Renal cortex interstitium (tissue), 15 donors: ENCODE measurements around the gene SDF2L1. TPM values are rescaled to one million over a fixed set of nuclear protein-coding genes. Genes with fewer than 3 reads are reported as not detected.
"Not testable (repeated sequence)": the region's sequence is repeated elsewhere in the genome, so short reads cannot be mapped to it uniquely, and the experiment has no call there.

ENCODE experiments used
- DNase-seq, 11 donors: peaks; one replicate each; pipeline ENCODE4 v3.0.0-alpha.2; 2013; ENCODE audit warnings: low read depth in 9 of 11, low spot score in 4 of 11; ENCODE audit errors: extremely low read depth in 1 of 11
- long read RNA-seq, 16 experiments: transcript quantifications; one replicate each; lab custom pipeline, GENCODE V29; 2026
- polyA plus RNA-seq, 3 donors: library from polyadenylated mRNA; unstranded; fragments of 120-200 nt; gene quantifications; one replicate each; pipeline ENCODE4 v1.2.1, GENCODE V29; 2013; ENCODE audit not compliant: insufficient read length in 3 of 3

SDF2L1 gene, protein sequence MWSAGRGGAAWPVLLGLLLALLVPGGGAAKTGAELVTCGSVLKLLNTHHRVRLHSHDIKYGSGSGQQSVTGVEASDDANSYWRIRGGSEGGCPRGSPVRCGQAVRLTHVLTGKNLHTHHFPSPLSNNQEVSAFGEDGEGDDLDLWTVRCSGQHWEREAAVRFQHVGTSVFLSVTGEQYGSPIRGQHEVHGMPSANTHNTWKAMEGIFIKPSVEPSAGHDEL
- polyA plus RNA-seq, result 10 to 100 TPM; 12.8 to 25.3 (median 23.5) TPM
- long read RNA-seq, donor 1, transcript SDF2L1-201 (3 exons, 865 nt), result major isoform, 17 of 17 reads
- long read RNA-seq, donor 1, partial matches to known transcripts, result 0 of 17 reads
- long read RNA-seq, donor 1, other reads (novel, unspliced or antisense), result 0 of 17 reads
- long read RNA-seq, donor 2, transcript SDF2L1-201 (3 exons, 865 nt), result major isoform, 18 of 19 reads
- long read RNA-seq, donor 2, partial matches to known transcripts, result 0 of 19 reads
- long read RNA-seq, donor 2, other reads (novel, unspliced or antisense), result 0 of 19 reads
- long read RNA-seq, donor 3, transcript SDF2L1-201 (3 exons, 865 nt), result major isoform, 38 of 41 reads
- long read RNA-seq, donor 3, partial matches to known transcripts, result 0 of 41 reads
- long read RNA-seq, donor 3, other reads (novel, unspliced or antisense), result 0 of 41 reads
- long read RNA-seq, donor 4, transcript SDF2L1-201 (3 exons, 865 nt), result major isoform, 50 of 52 reads
- long read RNA-seq, donor 4, partial matches to known transcripts, result 0 of 52 reads
- long read RNA-seq, donor 4, other reads (novel, unspliced or antisense), result 0 of 52 reads
- long read RNA-seq, donor 5, transcript SDF2L1-201 (3 exons, 865 nt), result major isoform, 80 of 83 reads
- long read RNA-seq, donor 5, partial matches to known transcripts, result 0 of 83 reads
- long read RNA-seq, donor 5, other reads (novel, unspliced or antisense), result 0 of 83 reads
- long read RNA-seq, donor 6, transcript SDF2L1-201 (3 exons, 865 nt), result major isoform, 33 of 39 reads
- long read RNA-seq, donor 6, partial matches to known transcripts, result 6 of 39 reads
- long read RNA-seq, donor 6, other reads (novel, unspliced or antisense), result 0 of 39 reads
- long read RNA-seq, donor 7, transcript SDF2L1-201 (3 exons, 865 nt), result major isoform, 31 of 44 reads
- long read RNA-seq, donor 7, partial matches to known transcripts, result 12 of 44 reads
- long read RNA-seq, donor 7, other reads (novel, unspliced or antisense), result 0 of 44 reads
- long read RNA-seq, donor 8, transcript SDF2L1-201 (3 exons, 865 nt), result major isoform, 47 of 47 reads
- long read RNA-seq, donor 8, partial matches to known transcripts, result 0 of 47 reads
- long read RNA-seq, donor 8, other reads (novel, unspliced or antisense), result 0 of 47 reads
- long read RNA-seq, donor 9, transcript SDF2L1-201 (3 exons, 865 nt), result major isoform, 49 of 51 reads
- long read RNA-seq, donor 9, partial matches to known transcripts, result 0 of 51 reads
- long read RNA-seq, donor 9, other reads (novel, unspliced or antisense), result 0 of 51 reads
- long read RNA-seq, donor 10, transcript SDF2L1-202 (2 exons, 601 nt), result minor isoform, 5 of 40 reads
- long read RNA-seq, donor 10, transcript SDF2L1-201 (3 exons, 865 nt), result major isoform, 35 of 40 reads
- long read RNA-seq, donor 10, partial matches to known transcripts, result 0 of 40 reads
- long read RNA-seq, donor 10, other reads (novel, unspliced or antisense), result 0 of 40 reads
- long read RNA-seq, donor 11, transcript SDF2L1-201 (3 exons, 865 nt), result major isoform, 31 of 36 reads
- long read RNA-seq, donor 11, partial matches to known transcripts, result 5 of 36 reads
- long read RNA-seq, donor 11, other reads (novel, unspliced or antisense), result 0 of 36 reads
- long read RNA-seq, donor 12, transcript SDF2L1-201 (3 exons, 865 nt), result major isoform, 14 of 14 reads
- long read RNA-seq, donor 12, partial matches to known transcripts, result 0 of 14 reads
- long read RNA-seq, donor 12, other reads (novel, unspliced or antisense), result 0 of 14 reads
- long read RNA-seq, donor 13, transcript SDF2L1-201 (3 exons, 865 nt), result major isoform, 50 of 60 reads
- long read RNA-seq, donor 13, partial matches to known transcripts, result 8 of 60 reads
- long read RNA-seq, donor 13, other reads (novel, unspliced or antisense), result 0 of 60 reads
- long read RNA-seq, donor 14, transcript SDF2L1-201 (3 exons, 865 nt), result major isoform, 36 of 36 reads
- long read RNA-seq, donor 14, partial matches to known transcripts, result 0 of 36 reads
- long read RNA-seq, donor 14, other reads (novel, unspliced or antisense), result 0 of 36 reads
- long read RNA-seq, donor 15, transcript SDF2L1-201 (3 exons, 865 nt), result major isoform, 20 of 20 reads
- long read RNA-seq, donor 15, partial matches to known transcripts, result 0 of 20 reads
- long read RNA-seq, donor 15, other reads (novel, unspliced or antisense), result 0 of 20 reads
- long read RNA-seq, donor 16, transcript SDF2L1-201 (3 exons, 865 nt), result major isoform, 111 of 120 reads
- long read RNA-seq, donor 16, partial matches to known transcripts, result 5 of 120 reads
- long read RNA-seq, donor 16, other reads (novel, unspliced or antisense), result 0 of 120 reads

DNA sequence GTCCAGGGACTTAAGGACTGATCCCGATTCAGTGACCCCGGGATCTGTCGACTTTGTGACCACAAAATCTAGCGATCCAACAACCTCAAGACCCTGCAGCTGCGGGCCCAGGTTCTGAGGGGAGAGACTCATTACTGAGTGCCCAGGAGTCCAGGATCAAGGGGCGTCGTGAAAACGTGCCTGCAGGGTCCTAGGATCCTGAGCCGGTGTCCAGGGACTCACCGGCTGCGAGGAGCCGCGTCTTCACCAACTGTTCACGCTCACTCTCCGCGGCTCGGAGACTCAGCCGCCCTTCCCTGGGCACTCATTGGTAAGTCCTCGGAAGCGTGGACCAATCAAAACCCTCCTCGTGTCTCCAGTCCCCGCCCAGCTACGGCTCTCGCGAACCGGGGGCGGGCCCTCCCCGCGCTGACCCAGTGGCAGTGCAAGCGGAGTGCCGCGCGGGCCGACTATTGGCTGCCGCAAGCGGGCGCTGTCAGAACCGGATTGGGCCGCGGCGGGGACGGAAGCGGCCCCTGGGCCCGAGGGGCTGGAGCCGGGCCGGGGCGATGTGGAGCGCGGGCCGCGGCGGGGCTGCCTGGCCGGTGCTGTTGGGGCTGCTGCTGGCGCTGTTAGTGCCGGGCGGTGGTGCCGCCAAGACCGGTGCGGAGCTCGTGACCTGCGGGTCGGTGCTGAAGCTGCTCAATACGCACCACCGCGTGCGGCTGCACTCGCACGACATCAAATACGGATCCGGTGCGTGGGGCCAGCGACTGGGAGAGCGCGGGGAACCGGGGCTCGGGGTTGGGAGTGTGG, at the start of gene SDF2L1:
Gene SDF2L1 (plus strand): TSS at position 514 of the 795 bp plus-strand sequence. CDS start 35 bp downstream, at position 549.
- peak in 10 of 11 donors; percentile 93 to 98 (median 95) for DNase-seq

DNA sequence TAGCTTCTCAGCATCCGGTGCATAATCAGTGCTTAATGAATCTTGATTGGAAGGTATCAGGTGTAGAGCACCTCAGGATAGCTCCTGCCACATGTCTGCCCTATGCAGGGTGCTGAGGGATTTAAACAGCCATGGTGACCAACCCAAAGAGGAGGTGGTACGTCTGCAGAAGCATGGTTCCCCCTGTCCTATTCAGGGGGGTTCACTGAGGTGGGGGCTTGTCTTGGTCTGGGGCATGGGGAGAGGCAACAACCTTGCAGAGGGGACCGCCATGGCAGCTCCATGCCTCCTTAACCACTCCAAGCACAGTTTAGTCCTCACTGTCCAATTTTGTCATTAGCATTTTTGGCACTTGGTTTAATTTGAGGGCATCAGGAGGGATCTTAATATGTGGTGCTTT, 49.7 kb upstream of the SDF2L1 start:
- DNase-seq, result no peak

- DNase-seq, result no peak
These were observed 48.5 kb upstream of the SDF2L1 start for GRCh38 chr22:21593406-21594232.

GRCh38 chr22:21594865-21595452, 47.1 kb upstream of the SDF2L1 start:
- DNase-seq, result no peak

- not testable (repeated sequence) for DNase-seq
These were observed 45.6 kb upstream of the SDF2L1 start for GRCh38 chr22:21596356-21597135.

DNA sequence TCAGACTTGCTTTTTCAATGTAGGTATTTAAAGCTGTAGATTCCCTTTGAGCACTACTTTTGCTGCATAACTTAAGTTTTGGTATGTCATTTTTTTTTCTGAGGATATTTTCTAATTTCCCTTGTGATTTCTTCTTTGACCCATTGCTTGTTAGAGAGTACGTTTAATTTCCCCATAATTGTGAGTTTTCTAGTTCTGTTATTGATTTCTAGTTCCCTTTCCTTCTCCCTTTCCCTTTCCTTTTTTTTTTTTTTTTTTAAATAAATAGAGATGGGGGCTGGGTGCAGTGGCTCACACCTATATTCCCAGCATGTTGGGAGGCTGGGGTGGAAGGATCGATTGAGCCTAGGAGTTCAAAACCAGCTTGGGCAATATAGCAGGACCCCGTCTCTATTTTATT, 43.8 kb upstream of the SDF2L1 start:
- DNase-seq, result no peak

DNA sequence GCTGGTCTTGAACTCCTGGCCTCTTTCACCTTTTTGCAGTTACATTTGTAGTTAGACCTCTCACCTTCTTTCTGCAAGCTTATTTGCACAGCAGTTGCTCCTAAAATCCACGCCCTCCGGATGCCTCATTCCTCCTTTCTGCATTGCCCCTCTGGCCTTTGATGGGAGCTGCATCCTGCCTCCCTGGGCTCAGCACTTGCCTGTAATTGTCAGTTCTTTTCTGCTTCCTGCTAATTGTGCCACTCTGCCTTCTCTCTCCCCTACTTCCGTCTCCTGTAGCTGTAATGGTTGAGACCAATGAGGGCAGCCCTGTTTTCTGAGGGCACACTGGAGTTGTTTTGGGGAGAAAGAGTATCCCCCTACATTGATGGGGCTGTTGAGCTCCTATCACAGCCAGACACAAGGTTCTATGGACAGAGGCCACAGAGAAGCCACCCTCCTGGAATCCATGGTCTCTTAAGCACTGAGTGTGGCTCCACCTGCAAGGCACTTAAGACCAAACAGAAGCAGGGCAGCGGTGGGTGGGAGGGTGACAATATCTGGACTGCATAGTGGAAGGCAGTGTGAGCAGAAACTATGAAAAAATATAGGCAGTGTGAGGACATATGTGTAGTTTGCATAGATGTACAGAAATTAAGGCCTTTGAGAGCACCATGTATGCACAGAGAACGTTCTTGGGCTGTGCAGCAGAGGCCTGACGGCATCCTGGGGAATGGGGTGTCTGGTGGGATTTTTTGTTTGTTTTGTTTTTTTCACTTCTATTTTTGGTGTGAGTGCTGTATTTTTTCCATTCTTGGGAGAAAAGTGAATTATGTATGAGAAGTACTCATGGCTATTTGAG, 42.8 kb upstream of the SDF2L1 start:
- no peak for DNase-seq

- no peak for DNase-seq
These were observed 39.5 kb upstream of the SDF2L1 start for GRCh38 chr22:21602579-21602978.

- no peak for DNase-seq
These were observed 38.1 kb upstream of the SDF2L1 start for GRCh38 chr22:21603973-21604372.

- DNase-seq, result no peak
These were observed 36.1 kb upstream of the SDF2L1 start for GRCh38 chr22:21605887-21606564.

DNA sequence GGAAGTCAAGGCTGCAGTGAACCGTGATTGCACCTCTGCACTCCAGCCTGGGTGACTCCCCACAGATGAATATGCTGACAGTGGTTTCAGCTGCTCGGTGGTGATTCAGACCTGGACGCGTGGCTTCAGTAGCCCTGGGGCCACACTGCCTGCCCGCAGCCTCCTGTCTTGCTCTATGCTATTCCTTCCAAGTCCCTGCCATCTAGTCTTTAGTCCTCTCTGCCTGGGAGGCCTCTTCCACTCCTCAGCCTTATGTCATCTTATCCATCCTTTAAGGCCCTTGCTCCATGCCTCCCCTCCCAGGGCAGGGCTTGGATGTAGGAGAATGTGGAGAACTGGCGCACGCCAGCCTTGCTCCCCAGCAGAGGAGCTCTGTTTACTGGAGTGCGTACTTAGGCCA, 35.3 kb upstream of the SDF2L1 start:
- DNase-seq, result no peak

- not testable (repeated sequence) for DNase-seq
These were observed 32.4 kb upstream of the SDF2L1 start for GRCh38 chr22:21609556-21610157.
